C1 segment of cervical spinal cord (tissue), 14 donors: Measurements from ENCODE around the gene RANBP17.

ENCODE experiments used
- DNase-seq, 14 donors: peaks; one replicate each; lab custom pipeline; 2025; lab: John Stamatoyannopoulos, UW

RANBP17 gene

DNA sequence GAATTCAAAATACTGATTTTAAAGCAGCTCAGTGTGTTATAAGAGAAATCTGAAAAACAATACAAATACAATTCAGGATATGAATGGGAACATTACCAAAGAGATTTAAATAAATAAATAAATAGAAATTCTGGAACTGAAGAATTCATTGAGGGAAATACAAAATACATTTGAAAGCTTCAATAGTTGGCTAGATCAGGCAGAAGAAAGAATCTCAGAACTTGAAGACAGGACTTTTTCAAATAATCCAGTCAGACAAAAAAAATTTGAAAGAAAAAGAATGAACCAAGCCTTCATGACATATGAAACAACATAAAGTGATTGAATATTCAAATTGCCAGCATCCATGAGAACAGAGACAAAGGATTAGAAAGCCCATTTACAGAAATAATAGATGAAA, 387.6 kb downstream of the RANBP17 start:
- DNase-seq: no peak

GRCh38 chr5:171250738-171251137, 388.9 kb downstream of the RANBP17 start:
- no peak for DNase-seq

- no peak for DNase-seq
Measured at GRCh38 chr5:171251519-171251918, 389.7 kb downstream of the RANBP17 start.

GRCh38 chr5:171252674-171253073, 390.9 kb downstream of the RANBP17 start:
- DNase-seq: no peak

GRCh38 chr5:171258737-171259415, 397.1 kb downstream of the RANBP17 start:
- DNase-seq: no peak

GRCh38 chr5:171261361-171261760, 399.5 kb downstream of the RANBP17 start:
- DNase-seq: no peak

DNA sequence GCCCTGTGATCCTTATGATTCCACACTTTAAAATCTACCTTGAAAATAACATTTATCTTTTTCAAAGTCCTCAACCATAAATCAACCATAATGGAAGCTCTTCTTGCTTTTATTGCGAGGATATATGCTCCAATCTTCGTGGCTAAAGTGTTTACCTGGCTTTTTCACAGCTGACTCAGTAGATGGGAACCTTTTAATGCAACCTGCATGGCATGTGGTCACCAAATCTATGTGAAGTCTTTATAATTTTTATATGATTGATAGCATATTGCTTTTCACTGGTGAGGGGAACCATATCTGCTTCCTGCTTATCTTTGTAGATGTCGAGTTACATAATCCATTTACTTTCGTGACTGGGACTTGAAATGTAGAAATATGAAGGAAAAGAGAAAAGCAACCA, 400.1 kb downstream of the RANBP17 start:
- DNase-seq: no peak

- DNase-seq: no peak
Measured at GRCh38 chr5:171263181-171263580, 401.4 kb downstream of the RANBP17 start.

GRCh38 chr5:171264843-171265242, 403.0 kb downstream of the RANBP17 start:
- DNase-seq: no peak

DNA sequence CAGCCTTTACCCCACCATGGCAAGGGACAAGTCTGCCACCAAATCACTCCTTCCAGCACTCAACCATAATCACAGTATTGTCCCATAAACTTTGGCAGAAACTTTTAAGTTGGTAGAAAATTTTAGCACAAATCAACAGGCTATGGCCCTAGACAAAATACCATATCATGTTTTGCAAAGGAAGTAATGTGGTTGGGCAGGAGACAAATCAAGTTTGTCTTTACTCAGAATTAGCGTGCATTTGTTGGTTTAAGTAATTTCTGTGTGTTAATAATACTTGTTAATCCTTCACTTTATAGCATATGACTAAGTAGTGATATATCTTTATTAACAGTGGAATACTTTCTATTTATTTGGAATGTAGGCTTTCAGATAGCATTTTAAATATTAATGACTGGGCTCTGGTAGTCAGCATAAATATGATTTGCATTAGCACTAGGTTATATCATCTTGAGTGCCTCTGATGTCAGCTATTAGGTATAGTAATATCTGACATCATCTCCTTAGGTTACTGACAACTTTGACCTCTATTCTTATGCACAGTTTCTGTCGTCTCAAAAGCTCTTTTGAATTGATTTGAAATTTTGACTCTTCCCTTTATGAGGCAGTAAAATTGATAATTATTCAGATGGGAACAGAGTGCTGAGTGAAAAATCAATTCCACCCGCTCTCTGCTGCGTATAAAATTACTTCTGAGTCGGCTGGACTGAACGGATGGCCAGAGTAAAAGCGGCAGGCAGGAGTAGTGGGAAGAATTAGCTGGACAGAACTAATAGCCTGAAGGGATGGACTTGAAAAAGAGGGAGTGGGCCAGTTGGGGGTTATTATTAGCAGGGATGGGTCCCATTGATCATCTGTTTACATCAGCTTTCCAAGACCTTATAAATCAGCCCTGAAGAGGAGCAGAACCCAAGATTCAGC, 407.1 kb downstream of the RANBP17 start:
- DNase-seq: no peak

DNA sequence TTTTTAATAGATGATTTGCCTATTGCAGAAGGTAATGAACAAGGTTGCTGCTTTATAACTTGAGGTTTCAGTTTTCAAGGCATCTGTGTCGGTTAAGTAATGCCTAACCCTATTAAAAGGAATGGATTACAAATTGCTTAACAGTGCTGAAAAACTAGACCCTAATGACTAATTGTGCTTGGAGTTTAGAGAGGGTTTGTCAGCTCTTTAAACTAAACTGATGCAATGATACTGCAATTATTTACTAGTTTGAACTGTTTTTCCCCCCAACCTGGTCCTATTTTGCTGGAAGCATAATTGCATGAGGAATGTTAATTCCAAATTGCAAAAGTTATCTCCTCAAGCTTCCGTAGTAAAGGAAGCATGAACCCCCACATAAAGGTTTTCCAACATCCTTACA, 407.9 kb downstream of the RANBP17 start:
- DNase-seq: no peak

GRCh38 chr5:171270136-171270535, 408.3 kb downstream of the RANBP17 start:
- DNase-seq: no peak

GRCh38 chr5:171271798-171272197, 410.0 kb downstream of the RANBP17 start:
- DNase-seq: no peak

- DNase-seq: peak in 1 of 14 donors; percentile 33
Measured at GRCh38 chr5:171272996-171273970, 411.5 kb downstream of the RANBP17 start.

DNA sequence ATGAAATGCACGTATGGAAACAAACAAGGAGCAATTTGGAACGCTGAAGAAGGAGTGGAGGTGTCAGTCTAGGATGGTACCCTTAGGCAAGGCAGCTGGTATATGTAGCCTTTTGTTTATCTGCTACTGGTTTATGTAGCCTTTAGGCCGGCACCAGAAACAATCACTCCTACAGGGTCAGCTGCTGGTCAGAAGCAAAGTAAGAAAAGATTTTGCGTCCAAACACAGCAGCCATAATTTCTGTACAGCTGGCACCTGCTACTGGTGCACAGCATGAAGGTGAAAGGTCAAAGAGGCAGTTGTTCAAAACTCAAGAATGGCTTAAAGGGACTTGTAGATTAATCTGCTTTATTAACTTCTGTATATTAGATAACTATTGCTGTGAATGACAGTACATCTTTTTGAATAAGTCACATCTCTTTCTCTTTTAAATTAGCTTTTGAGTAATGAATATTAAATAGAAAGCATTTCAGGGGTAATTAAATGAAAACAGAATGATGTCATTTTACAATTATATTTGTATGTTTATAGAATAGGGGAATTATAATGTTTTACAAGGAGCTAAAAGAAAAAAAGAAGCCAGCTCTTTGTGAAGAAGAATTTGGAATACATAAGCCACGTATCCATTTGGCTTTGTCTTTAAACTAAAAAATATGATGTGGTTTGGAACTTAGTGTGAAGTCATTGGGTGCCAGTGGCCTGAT, 414.2 kb downstream of the RANBP17 start:
- no peak for DNase-seq

- no peak for DNase-seq
Measured at GRCh38 chr5:171283753-171284152, 421.9 kb downstream of the RANBP17 start.

DNA sequence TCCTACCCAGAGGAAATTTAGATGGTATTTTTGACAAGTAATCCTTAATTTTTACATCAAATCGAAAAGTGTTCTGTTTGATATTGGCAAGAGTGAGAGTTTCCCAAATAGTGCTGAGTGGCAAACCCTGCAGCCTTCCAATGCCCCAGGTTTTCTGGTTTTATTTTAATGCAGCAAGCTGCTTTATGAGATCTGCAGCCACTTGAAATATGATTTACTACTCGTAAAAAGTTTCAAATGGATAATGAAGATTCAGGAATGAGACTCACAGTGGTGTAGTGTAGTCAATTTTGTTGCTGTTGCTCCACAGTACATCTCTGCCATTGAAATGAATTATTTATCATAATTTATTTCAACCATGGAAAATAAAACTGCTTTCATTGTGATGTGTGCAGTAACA, 423.6 kb downstream of the RANBP17 start:
- no peak for DNase-seq

GRCh38 chr5:171288066-171288465, 426.2 kb downstream of the RANBP17 start:
- DNase-seq: no peak

DNA sequence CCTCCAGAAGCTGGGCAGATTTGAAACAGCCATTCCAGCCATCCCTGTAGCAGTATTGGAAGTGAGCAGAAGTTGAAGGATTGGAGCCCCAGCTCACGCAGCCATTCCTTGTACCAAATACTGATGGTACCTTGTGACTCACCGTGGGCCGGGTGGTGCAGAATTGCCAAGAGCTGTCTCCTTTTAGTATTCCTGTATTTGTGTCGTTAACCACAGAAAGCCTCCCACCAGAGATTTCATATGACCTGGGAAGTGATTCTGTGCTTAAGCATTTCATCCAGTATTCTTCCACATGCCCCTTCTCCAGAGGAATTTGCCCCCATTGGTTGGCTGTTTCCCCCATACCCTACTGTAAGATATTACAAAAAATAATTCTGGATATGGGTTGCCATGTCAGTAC, 429.6 kb downstream of the RANBP17 start:
- no peak for DNase-seq

- no peak for DNase-seq
Measured at GRCh38 chr5:171295299-171295698, 433.5 kb downstream of the RANBP17 start.

GRCh38 chr5:171295801-171296200, 434.0 kb downstream of the RANBP17 start:
- DNase-seq: no peak
